K562 (cell line): ENCODE measurements around the gene PHLDB2. TPM values are rescaled to one million over a fixed set of nuclear protein-coding genes. Genes with fewer than 3 reads are reported as not detected.

Experiments used
- ATAC-seq: fragments of 200-7000 bp; cut with Tn5 transposase; 3 replicates; pipeline ENCODE4 v1.9.1; 2020; ENCODE audit warnings: moderate library complexity
- BruUV-seq: library from RNA; stranded (reverse); fragments of 400-500 nt; replicated peaks from 2 replicates; lab custom pipeline; 2021; lab: Mats Ljungman, UMichigan
- CTCF ChIA-PET: fragments of 300-600 bp; formaldehyde crosslinking; extraction: SDS; loops from one replicate; lab custom pipeline; 2021; ENCODE audit warnings: low intra/inter-chr PET ratio; lab: Yijun Ruan, JAX
- POLR2A ChIA-PET: fragments of 300-600, 350-650 bp; sonication (Branson Sonifier 250); formaldehyde crosslinking; extraction: SDS; loops from one replicate; lab custom pipeline; 2021; ENCODE audit warnings: antibody characterized with exemption, inconsistent platforms; lab: Yijun Ruan, JAX
- DNase-seq, 4 experiments: peaks; one replicate each; pipeline versions ENCODE4 v3.0.0 to v3.0.0-alpha.2; 2011 to 2018; ENCODE audit warnings: low spot score in 3 of 4, mixed read lengths in 3 of 4; ENCODE audit errors: extremely low read depth in 1 of 4
- FAIRE-seq: peaks from 2 replicates; lab custom pipeline; 2011; peaks lifted over from hg19 to GRCh38; lab: Jason Lieb, UNC
- H2AFZ ChIP-seq: 2 replicates; pipeline ENCODE4 v1.6.0; 2011; ENCODE audit warnings: low read depth, low read length, control low read depth, inconsistent platforms
- H3K27ac ChIP-seq: fragments of 200-600 bp; 3 replicates; pipeline ENCODE4 v1.8.0; 2011; ENCODE audit warnings: low read depth, mild to moderate bottlenecking, control low read depth, inconsistent platforms, low read length, moderate library complexity, mixed read lengths; ENCODE audit errors: extremely low read depth
- H3K27me3 ChIP-seq, 2 experiments: fragments of 300-600 bp in 1 of 2; 2 replicates in 1 of 2; 3 replicates in 1 of 2; pipeline versions ENCODE4 v1.6.0 to v1.8.0; 2011; ENCODE audit warnings: inconsistent platforms in 2 of 2, low read length in 2 of 2, mild to moderate bottlenecking in 1 of 2, mixed read lengths in 1 of 2, moderate library complexity in 1 of 2; ENCODE audit not compliant: control insufficient read depth in 2 of 2, insufficient read depth in 2 of 2
- H3K36me3 ChIP-seq: fragments of 300-600 bp; 3 replicates; pipeline ENCODE4 v1.8.0; 2011; ENCODE audit warnings: mild to moderate bottlenecking, low read length, inconsistent platforms; ENCODE audit not compliant: control insufficient read depth, insufficient read depth
- H3K4me1 ChIP-seq, 2 experiments: fragments of 200-600 bp in 1 of 2; replicated peaks in 1 of 2; 2 replicates in 1 of 2; 3 replicates in 1 of 2; pipeline versions ENCODE4 v1.5.1 to v1.8.0; 2011; ENCODE audit warnings: inconsistent platforms in 2 of 2, low read length in 2 of 2, mild to moderate bottlenecking in 1 of 2, mixed read lengths in 1 of 2, moderate library complexity in 1 of 2; ENCODE audit not compliant: control insufficient read depth in 2 of 2, insufficient read depth in 2 of 2
- H3K4me2 ChIP-seq: 2 replicates; pipeline ENCODE4 v1.6.1; 2011; ENCODE audit warnings: low read length, control low read depth, inconsistent platforms, mixed read lengths; ENCODE audit not compliant: insufficient read depth
- H3K4me3 ChIP-seq: fragments of 200-600 bp; sonication (generic), shearing (Covaris generic); 2 replicates; pipeline ENCODE4 v1.5.1; 2016; ENCODE audit warnings: control low read depth, inconsistent platforms
- H3K79me2 ChIP-seq: fragments of 200-600 bp; 3 replicates; pipeline ENCODE4 v1.8.0; 2011; ENCODE audit warnings: low read length, inconsistent platforms; ENCODE audit not compliant: control insufficient read depth, insufficient read depth
- H3K9ac ChIP-seq, 2 experiments: 2 replicates each; pipeline versions ENCODE4 v1.6.0 to v1.6.1; 2011; ENCODE audit warnings: low read depth in 2 of 2, low read length in 2 of 2, control low read depth in 1 of 2, inconsistent platforms in 1 of 2, mild to moderate bottlenecking in 1 of 2, mixed read lengths in 1 of 2; ENCODE audit not compliant: insufficient read depth in 1 of 2
- H3K9me1 ChIP-seq: one replicate; pipeline ENCODE4 v1.6.0; 2011; ENCODE audit warnings: inconsistent platforms, mild to moderate bottlenecking, low read length, moderate library complexity; ENCODE audit not compliant: control insufficient read depth, insufficient read depth
- H3K9me3 ChIP-seq: replicated peaks from 2 replicates; pipeline ENCODE4 v1.5.1; 2011; ENCODE audit warnings: low read depth, low read length, inconsistent platforms; ENCODE audit not compliant: control insufficient read depth, insufficient read depth
- H4K20me1 ChIP-seq: replicated peaks from 2 replicates; pipeline ENCODE4 v1.6.1; 2011; ENCODE audit warnings: low read length, inconsistent platforms, mixed read lengths; ENCODE audit not compliant: control insufficient read depth, insufficient read depth
- ATF1 ChIP-seq, 2 experiments: fragments of 450-650 bp in 1 of 2; IDR thresholded peaks; 2 replicates each; pipeline ENCODE4 v1.6.1; 2016; ENCODE audit warnings: missing compliant biosample characterization in 1 of 2, missing genetic modification characterization in 1 of 2
- FOXJ2 ChIP-seq: fragments of 200-800 bp; sonication (Bioruptor generic); IDR thresholded peaks from 2 replicates; pipeline ENCODE4 v1.6.1; 2016; ENCODE audit warnings: missing genetic modification characterization, missing compliant biosample characterization
- LEF1 ChIP-seq: fragments of 450-650 bp; IDR thresholded peaks from 2 replicates; pipeline ENCODE4 v1.6.1; 2016; ENCODE audit warnings: mild to moderate bottlenecking
- MAX ChIP-seq: sonication (generic); formaldehyde crosslinking; IDR thresholded peaks from 2 replicates; pipeline ENCODE4 v1.9.0; 2022; ENCODE audit warnings: mild to moderate bottlenecking, missing genetic modification reagents
- SIN3A ChIP-seq, 2 experiments: fragments of 150-350 bp in 1 of 2; IDR thresholded peaks; 2 replicates each; pipeline ENCODE4 v1.6.1; 2011 to 2016; ENCODE audit warnings: borderline replicate concordance in 2 of 2, low read depth in 2 of 2, low read length in 2 of 2, mild to moderate bottlenecking in 2 of 2, moderate library complexity in 2 of 2; ENCODE audit not compliant: control insufficient read depth in 1 of 2
- SMAD3 ChIP-seq: fragments of 450-650 bp; formaldehyde crosslinking; conservative IDR thresholded peaks from 2 replicates; pipeline ENCODE4 v1.4.0; 2020; ENCODE audit warnings: mild to moderate bottlenecking
- TAF7 ChIP-seq: fragments of 450-650 bp; IDR thresholded peaks from 2 replicates; pipeline ENCODE4 v1.6.1; 2016; ENCODE audit warnings: missing genetic modification characterization, missing compliant biosample characterization
- ZC3H11A ChIP-seq: IDR thresholded peaks from 2 replicates; pipeline ENCODE4 v1.6.1; 2012; ENCODE audit warnings: low read depth, low read length, improper control_type of control experiment
- ZNF3 ChIP-seq: fragments of 250-450 bp; sonication (Bioruptor Pico); IDR thresholded peaks from 2 replicates; pipeline ENCODE4 v1.5.0; 2021; ENCODE audit warnings: mild to moderate bottlenecking, moderate library complexity
- ZNF407 ChIP-seq: fragments of 450-650 bp; IDR thresholded peaks from 2 replicates; pipeline ENCODE4 v1.6.1; 2016; ENCODE audit warnings: low read depth
- ZNF655 ChIP-seq: fragments of 250-450 bp; sonication (Bioruptor Pico); IDR thresholded peaks from 2 replicates; pipeline ENCODE4 v1.5.0; 2021
- WGBS: fragments of 100-300 bp; shearing (Covaris generic); methylation state at CpG from one replicate; pipeline ENCODE4 v1.1.6; 2016; ENCODE audit warnings: low coverage, mixed read lengths; ENCODE audit not compliant: insufficient coverage; ENCODE audit errors: missing lambda C conversion rate; 5-methylcytosine and 5-hydroxymethylcytosine counted together
- in situ Hi-C: fragments of 300-500 bp; cut with MboI; formaldehyde crosslinking; loops from 4 replicates; pipeline ENCODE4 v1.15.0; 2018; ENCODE audit warnings: inconsistent platforms, mixed read lengths
- intact Hi-C: fragments of 100-400 bp; cut with micrococcal nuclease; formaldehyde crosslinking; loops from 2 replicates; pipeline ENCODE4 v1.14.2; 2022
- polyA plus RNA-seq, 8 experiments: library from polyadenylated mRNA; depleted of rRNA in 4 of 8; stranded (reverse) in 5 of 8; unstranded in 3 of 8; fragments of >200 nt; fragmentation: Nextera tagmentation in 2 of 8; fragmentation: Illumina TruSeq in 1 of 8; extraction: Ambion mirVana in 2 of 8; extraction: Trizol in 1 of 8; gene quantifications; 2 replicates each; pipeline versions ENCODE4 v1.2.1 to v1.2.3, GENCODE V29; 2011 to 2014; ENCODE audit warnings: inconsistent platforms in 1 of 8, missing spikeins in 1 of 8
- total RNA-seq, 7 experiments: library from RNA; depleted of rRNA in 6 of 7; stranded (reverse); fragments of >200 nt in 6 of 7; fragmentation: Illumina TruSeq in 2 of 7; extraction: Trizol in 2 of 7; gene quantifications; 2 replicates each; pipeline versions ENCODE4 v1.2.1 to v1.2.3, GENCODE V29; 2011 to 2021; ENCODE audit warnings: low replicate concordance in 1 of 7

Gene PHLDB2
- total and polyA plus RNA-seq, 9 of the 15 experiments (the other 6 are each of a cell fraction or from before 2014, with no cell fraction given), result 0.04 TPM; not detected in 8

GRCh38 chr3:111890051-111890580 is 31.1 kb downstream of the PHLDB2 start:
- Histone ChIP-seq H3K4me1 (no peaks in the 10 kb centered on the region), H3K27me3 (no peaks in the 10 kb centered on the region), H3K9ac (no peak overlapping the region), H3K36me3 (no peaks in the 10 kb centered on the region), H3K4me2 (no peak overlapping the region), H3K4me3 (no peak overlapping the region), H3K9me3 (no peaks in the 10 kb centered on the region), H2AFZ (no peak overlapping the region), H3K9me1 (no peaks in the 10 kb centered on the region), H4K20me1 (no peaks in the 10 kb centered on the region), H3K27ac (no peak overlapping the region), H3K79me2 (no peaks in the 10 kb centered on the region)
- ATAC-seq, result no peak
- in situ Hi-C loops, result no loop called here
- WGBS, result 0% methylated on average over 5 of the region's 5 CpGs
- CTCF ChIA-PET, result no interaction called here
- FAIRE-seq, result no peak
- intact Hi-C loops, result loop anchor here (10.0 kb wide), 1 partner anchor 125 kb away; no protein-coding TSS in a partner anchor
- no peak for DNase-seq
- POLR2A ChIA-PET, result no interaction called here
- BruUV-seq, result no TSS peak
- TF ChIP-seq ZNF3 (CRISPR knock-in tag), result no peak
- no peak for TF ChIP-seq TAF7 (tag)
- TF ChIP-seq LEF1, result no peak
- TF ChIP-seq SIN3A (IDR thresholded peaks at IDR 0.05; ENCODE audit: borderline replicate concordance in 2 of 2, control insufficient read depth in 1 of 2, low read depth in 2 of 2, low read length in 2 of 2), result no peak
- TF ChIP-seq SMAD3, result no peak
- TF ChIP-seq MAX (CRISPR knock-in tag), result no peak
- TF ChIP-seq ZNF407, result no peak
- no peak for TF ChIP-seq ZC3H11A
- no peak for TF ChIP-seq ZNF655 (CRISPR knock-in tag)
- no peak for TF ChIP-seq FOXJ2
- TF ChIP-seq ATF1 (CRISPR knock-in tag; IDR thresholded peaks at IDR 0.05), result no peak
- TF ChIP-seq ATF1 (tag; IDR thresholded peaks at IDR 0.05), result no peak
